Measurements from ENCODE around the gene PLCB1.

Gene PLCB1

GRCh38 chr20:8398263-8399051, 266.4 kb downstream of the PLCB1 start:
- H3K9ac ChIP-seq (ENCODE audit: insufficient read length): no peak overlapping the region
- no peak for DNase-seq (ENCODE audit: low read depth, low spot score)
- H3K9me3 ChIP-seq (ENCODE audit: low read depth, low read length): no peaks in the 10 kb centered on the region
- TF ChIP-seq FOXP2 (optimal IDR thresholded peaks at IDR 0.05; ENCODE audit: control extremely low read depth, extremely low read length, insufficient read depth) (no peak), POLR2AphosphoS5 (IDR thresholded peaks at IDR 0.05; ENCODE audit: borderline replicate concordance, low read depth, low read length) (no peak), EZH2 (IDR thresholded peaks at IDR 0.05) (no peak)
- no peaks in the 10 kb centered on the region for H3K36me3 ChIP-seq (ENCODE audit: insufficient read depth, low read length)
- no peak overlapping the region for H3K27ac ChIP-seq
- H3K4me3 ChIP-seq: no peak overlapping the region

GRCh38 chr20:8399947-8400346, 267.9 kb downstream of the PLCB1 start:
- DNase-seq (ENCODE audit: low read depth, low spot score): no peak
- no peak for TF ChIP-seq EZH2 (IDR thresholded peaks at IDR 0.05)
- no peak for TF ChIP-seq FOXP2 (optimal IDR thresholded peaks at IDR 0.05; ENCODE audit: control extremely low read depth, extremely low read length, insufficient read depth)
- TF ChIP-seq POLR2AphosphoS5 (IDR thresholded peaks at IDR 0.05; ENCODE audit: borderline replicate concordance, low read depth, low read length): no peak
- Histone ChIP-seq H3K9me3 (ENCODE audit: low read depth, low read length) (no peaks in the 10 kb centered on the region), H3K27ac (no peak overlapping the region), H3K4me3 (no peak overlapping the region), H3K36me3 (ENCODE audit: insufficient read depth, low read length) (no peaks in the 10 kb centered on the region), H3K9ac (ENCODE audit: insufficient read length) (no peak overlapping the region)

GRCh38 chr20:8400486-8400885, 268.4 kb downstream of the PLCB1 start:
- no peaks in the 10 kb centered on the region for H3K9me3 ChIP-seq (ENCODE audit: low read depth, low read length)
- DNase-seq (ENCODE audit: low read depth, low spot score): peak; percentile 66
- no peaks in the 10 kb centered on the region for H3K36me3 ChIP-seq (ENCODE audit: insufficient read depth, low read length)
- H3K9ac ChIP-seq (ENCODE audit: insufficient read length): no peak overlapping the region
- H3K4me3 ChIP-seq: no peak overlapping the region
- TF ChIP-seq EZH2 (IDR thresholded peaks at IDR 0.05): no peak
- peak; percentile 34; the same call in 1 of the 2 replicates for TF ChIP-seq POLR2AphosphoS5 (IDR thresholded peaks at IDR 0.05; ENCODE audit: borderline replicate concordance, low read depth, low read length)
- no peak overlapping the region for H3K27ac ChIP-seq

GRCh38 chr20:8401556-8401955, 269.5 kb downstream of the PLCB1 start:
- no peak for TF ChIP-seq FOXP2 (optimal IDR thresholded peaks at IDR 0.05; ENCODE audit: control extremely low read depth, extremely low read length, insufficient read depth)
- no peak for TF ChIP-seq POLR2AphosphoS5 (IDR thresholded peaks at IDR 0.05; ENCODE audit: borderline replicate concordance, low read depth, low read length)
- TF ChIP-seq EZH2 (IDR thresholded peaks at IDR 0.05): no peak
- H3K36me3 ChIP-seq (ENCODE audit: insufficient read depth, low read length): no peaks in the 10 kb centered on the region
- no peaks in the 10 kb centered on the region for H3K9me3 ChIP-seq (ENCODE audit: low read depth, low read length)
- H3K9ac ChIP-seq (ENCODE audit: insufficient read length): no peak overlapping the region
- no peak overlapping the region for H3K4me3 ChIP-seq
- DNase-seq (ENCODE audit: low read depth, low spot score): no peak
- peak overlapping the region; percentile 19; the same call in 1 of the 2 replicates for H3K27ac ChIP-seq

GRCh38 chr20:8402798-8403197, 270.7 kb downstream of the PLCB1 start:
- TF ChIP-seq FOXP2 (optimal IDR thresholded peaks at IDR 0.05; ENCODE audit: control extremely low read depth, extremely low read length, insufficient read depth) (no peak), EZH2 (IDR thresholded peaks at IDR 0.05) (no peak), POLR2AphosphoS5 (IDR thresholded peaks at IDR 0.05; ENCODE audit: borderline replicate concordance, low read depth, low read length) (no peak)
- Histone ChIP-seq H3K36me3 (ENCODE audit: insufficient read depth, low read length) (no peaks in the 10 kb centered on the region), H3K4me3 (no peak overlapping the region), H3K9ac (ENCODE audit: insufficient read length) (no peak overlapping the region), H3K9me3 (ENCODE audit: low read depth, low read length) (no peaks in the 10 kb centered on the region), H3K27ac (no peak overlapping the region)
- DNase-seq (ENCODE audit: low read depth, low spot score): no peak

GRCh38 chr20:8404912-8405635, 273.0 kb downstream of the PLCB1 start:
- Histone ChIP-seq H3K36me3 (ENCODE audit: insufficient read depth, low read length) (no peaks in the 10 kb centered on the region), H3K4me3 (no peak overlapping the region), H3K9ac (ENCODE audit: insufficient read length) (no peak overlapping the region), H3K9me3 (ENCODE audit: low read depth, low read length) (no peaks in the 10 kb centered on the region), H3K27ac (no peak overlapping the region)
- no peak for DNase-seq (ENCODE audit: low read depth, low spot score)
- no peak for TF ChIP-seq POLR2AphosphoS5 (IDR thresholded peaks at IDR 0.05; ENCODE audit: borderline replicate concordance, low read depth, low read length)
- no peak for TF ChIP-seq FOXP2 (optimal IDR thresholded peaks at IDR 0.05; ENCODE audit: control extremely low read depth, extremely low read length, insufficient read depth)
- no peak for TF ChIP-seq EZH2 (IDR thresholded peaks at IDR 0.05)

- no peak overlapping the region for H3K9ac ChIP-seq (ENCODE audit: insufficient read length)
- H3K27ac ChIP-seq: no peak overlapping the region
- H3K9me3 ChIP-seq (ENCODE audit: low read depth, low read length): no peaks in the 10 kb centered on the region
- no peaks in the 10 kb centered on the region for H3K36me3 ChIP-seq (ENCODE audit: insufficient read depth, low read length)
- TF ChIP-seq EZH2 (IDR thresholded peaks at IDR 0.05): no peak
- no peak for TF ChIP-seq FOXP2 (optimal IDR thresholded peaks at IDR 0.05; ENCODE audit: control extremely low read depth, extremely low read length, insufficient read depth)
- no peak for TF ChIP-seq POLR2AphosphoS5 (IDR thresholded peaks at IDR 0.05; ENCODE audit: borderline replicate concordance, low read depth, low read length)
- no peak overlapping the region for H3K4me3 ChIP-seq
- DNase-seq (ENCODE audit: low read depth, low spot score): no peak
Measured at GRCh38 chr20:8406391-8406790, 274.3 kb downstream of the PLCB1 start.

- Histone ChIP-seq H3K27ac (no peak overlapping the region), H3K4me3 (no peak overlapping the region)
Measured at GRCh38 chr20:8408587-8409307, 276.7 kb downstream of the PLCB1 start.

More at GRCh38 chr20:8408587-8409307, 276.7 kb downstream of the PLCB1 start:
- H3K9me3 ChIP-seq (ENCODE audit: low read depth, low read length): no peaks in the 10 kb centered on the region
- DNase-seq (ENCODE audit: low read depth, low spot score): no peak
- H3K36me3 ChIP-seq (ENCODE audit: insufficient read depth, low read length): no peaks in the 10 kb centered on the region
- TF ChIP-seq EZH2 (IDR thresholded peaks at IDR 0.05) (no peak), POLR2AphosphoS5 (IDR thresholded peaks at IDR 0.05; ENCODE audit: borderline replicate concordance, low read depth, low read length) (no peak), FOXP2 (optimal IDR thresholded peaks at IDR 0.05; ENCODE audit: control extremely low read depth, extremely low read length, insufficient read depth) (no peak)
- H3K9ac ChIP-seq (ENCODE audit: insufficient read length): no peak overlapping the region

Data from SK-N-MC (cell line).